HG02610 (cell line): ENCODE data around the gene PHACTR2.
"Not testable (repeated sequence)": the region's sequence is repeated elsewhere in the genome, so short reads cannot be mapped to it uniquely, and the experiment has no call there.

ENCODE experiments used
- ATAC-seq: cut with Tn5 transposase; IDR thresholded peaks from one replicate; pipeline ENCODE4 v1.9.1; 2021; ENCODE audit warnings: mild to moderate bottlenecking, moderate library complexity; ENCODE audit not compliant: unreplicated experiment

The PHACTR2 gene

DNA sequence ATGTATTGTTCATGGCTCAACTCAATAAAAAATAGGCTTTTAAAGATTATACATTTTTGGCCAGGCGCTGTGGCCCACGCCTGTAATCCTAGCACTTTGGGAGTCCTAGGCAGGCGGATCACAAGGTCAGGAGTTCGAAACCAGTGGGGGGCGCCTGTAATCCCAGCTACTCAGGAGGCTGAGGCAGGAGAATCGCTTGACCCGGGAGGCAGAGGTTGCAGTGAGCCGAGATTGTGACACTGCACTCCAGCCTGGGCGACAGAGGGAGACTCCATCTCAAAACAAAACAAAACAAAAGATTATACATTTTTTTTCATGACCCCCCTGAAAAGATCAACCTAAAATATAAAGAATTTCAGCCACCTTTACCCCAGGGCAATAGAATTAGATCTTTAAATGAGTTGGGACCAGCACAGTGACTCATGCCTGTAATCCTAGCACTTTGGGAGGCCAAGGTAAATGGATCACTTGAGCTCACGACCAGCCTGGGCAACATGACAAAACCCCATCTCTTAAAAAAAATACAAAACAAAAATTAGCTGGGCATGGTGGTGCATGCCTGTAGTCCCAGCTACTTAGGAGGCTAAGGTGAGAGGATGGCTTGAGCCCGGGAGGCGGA lies 60.4 kb downstream of the PHACTR2 start:
- not testable (repeated sequence) for ATAC-seq

DNA sequence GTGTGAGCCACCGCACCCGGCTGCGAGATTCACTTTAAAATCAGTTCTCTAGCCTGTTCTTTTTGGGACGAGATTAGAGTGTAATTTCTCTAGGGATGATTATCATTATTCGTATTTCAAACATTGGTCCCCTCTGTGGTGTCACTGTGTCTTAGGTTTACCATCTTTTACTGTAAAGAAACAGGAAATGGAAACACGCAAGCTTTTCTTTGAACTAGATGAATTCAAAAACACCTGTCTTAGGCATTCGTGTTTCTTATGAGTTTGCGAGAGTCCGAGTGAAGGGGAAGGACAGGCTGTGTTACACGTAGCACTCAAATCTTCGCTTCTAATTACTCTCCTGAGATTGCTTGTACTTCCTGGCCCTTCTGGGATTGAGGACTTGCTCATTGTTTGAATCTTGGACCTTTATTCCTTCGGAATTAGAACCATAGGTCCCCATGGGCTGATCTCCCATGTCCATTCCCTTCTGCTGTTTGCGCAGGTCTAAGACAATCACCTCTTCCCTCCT lies 61.6 kb downstream of the PHACTR2 start:
- no peak for ATAC-seq

DNA sequence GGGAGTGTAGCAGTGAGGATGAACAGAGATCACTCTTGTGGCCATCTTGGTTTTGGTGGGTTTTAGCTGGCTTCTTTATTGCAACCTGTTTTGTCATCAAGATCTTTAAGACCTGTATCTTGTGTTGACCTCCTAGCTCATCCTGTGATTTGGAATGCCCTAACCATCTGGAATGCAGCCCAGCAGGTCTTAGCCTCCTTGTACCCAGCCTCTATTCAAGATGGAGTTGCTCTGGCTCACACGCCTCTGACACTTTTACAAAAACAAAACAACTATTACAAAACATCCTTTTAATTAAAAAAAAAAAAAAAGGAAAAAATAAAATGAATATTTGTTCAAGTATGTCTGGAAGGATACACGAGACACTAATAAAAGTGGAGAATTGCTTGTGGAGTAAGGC lies 62.4 kb downstream of the PHACTR2 start:
- ATAC-seq, result no peak

DNA sequence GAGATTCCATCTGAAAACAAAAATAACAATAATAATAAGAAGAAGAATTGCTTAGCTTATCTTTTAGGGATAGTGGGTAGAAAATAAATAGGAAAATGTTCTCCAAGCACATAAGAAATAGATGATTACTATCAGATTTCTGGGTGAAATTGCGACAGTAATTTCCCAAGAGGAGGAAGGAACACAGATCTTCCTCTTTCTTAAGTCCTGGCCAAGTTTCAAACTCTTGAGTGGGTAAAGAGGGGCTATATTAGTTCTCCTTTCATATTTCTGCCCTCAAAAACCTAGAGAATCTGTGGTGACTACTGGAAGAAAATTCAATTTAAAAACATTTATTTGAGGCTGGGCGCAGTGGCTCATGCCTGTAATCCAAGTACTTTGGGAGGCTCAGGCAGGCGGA lies 63.7 kb downstream of the PHACTR2 start:
- ATAC-seq, result no peak

DNA sequence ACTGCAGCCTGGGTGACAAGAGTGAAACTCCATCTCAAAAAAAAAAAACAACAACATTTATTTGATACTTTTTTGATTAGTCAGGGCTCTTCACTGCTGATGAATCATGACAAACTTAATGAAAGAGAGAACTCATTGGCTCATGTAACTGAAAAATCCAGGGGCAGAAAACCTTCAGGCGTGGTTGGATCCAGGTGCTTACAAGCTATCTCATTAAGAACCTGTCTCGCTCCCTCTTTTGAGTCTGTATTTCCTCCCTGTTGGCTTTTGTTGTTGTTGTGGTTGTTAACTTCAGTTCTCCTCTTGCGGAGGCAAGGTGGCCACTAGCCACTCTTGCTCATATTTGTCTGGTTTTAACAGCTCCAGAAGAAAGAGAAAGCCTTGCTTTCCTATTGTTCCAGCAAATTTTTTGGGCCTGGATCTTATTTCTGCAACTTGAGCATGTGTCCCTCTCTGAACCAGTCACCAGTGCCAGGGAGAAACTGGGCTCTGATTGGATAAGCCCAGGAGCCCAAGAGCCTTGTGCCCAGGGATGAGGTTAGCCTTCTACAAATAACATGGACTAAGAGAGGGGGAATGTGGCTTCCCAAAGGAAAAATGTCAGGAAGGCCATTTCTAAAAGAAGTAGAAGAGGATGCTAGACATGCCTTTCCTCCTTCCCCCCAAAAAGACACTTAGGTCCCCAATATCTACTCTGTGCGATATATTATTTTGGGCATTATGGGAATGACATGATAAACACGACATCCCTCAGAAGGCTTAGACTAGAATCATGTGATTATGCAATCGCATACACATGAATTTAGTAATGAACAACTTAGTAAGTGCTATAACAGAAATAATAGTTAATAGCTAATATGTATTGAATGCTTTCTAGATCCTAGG lies 64.5 kb downstream of the PHACTR2 start:
- ATAC-seq, result no peak

DNA sequence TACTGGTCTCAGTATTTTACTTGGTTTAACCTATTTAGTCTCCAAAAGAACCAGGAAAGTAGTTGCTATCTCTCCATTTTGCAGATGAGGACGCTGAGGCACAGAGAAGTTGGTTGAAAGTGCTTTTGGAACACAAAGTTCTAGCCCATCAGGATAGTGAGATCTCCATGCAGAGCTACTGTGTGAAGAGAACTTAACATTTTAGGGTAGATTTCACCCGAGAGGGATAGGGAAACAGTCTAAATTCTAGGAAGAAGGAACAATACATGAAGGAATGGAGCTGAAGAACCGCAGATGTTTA lies 65.1 kb downstream of the PHACTR2 start:
- ATAC-seq, result no peak

DNA sequence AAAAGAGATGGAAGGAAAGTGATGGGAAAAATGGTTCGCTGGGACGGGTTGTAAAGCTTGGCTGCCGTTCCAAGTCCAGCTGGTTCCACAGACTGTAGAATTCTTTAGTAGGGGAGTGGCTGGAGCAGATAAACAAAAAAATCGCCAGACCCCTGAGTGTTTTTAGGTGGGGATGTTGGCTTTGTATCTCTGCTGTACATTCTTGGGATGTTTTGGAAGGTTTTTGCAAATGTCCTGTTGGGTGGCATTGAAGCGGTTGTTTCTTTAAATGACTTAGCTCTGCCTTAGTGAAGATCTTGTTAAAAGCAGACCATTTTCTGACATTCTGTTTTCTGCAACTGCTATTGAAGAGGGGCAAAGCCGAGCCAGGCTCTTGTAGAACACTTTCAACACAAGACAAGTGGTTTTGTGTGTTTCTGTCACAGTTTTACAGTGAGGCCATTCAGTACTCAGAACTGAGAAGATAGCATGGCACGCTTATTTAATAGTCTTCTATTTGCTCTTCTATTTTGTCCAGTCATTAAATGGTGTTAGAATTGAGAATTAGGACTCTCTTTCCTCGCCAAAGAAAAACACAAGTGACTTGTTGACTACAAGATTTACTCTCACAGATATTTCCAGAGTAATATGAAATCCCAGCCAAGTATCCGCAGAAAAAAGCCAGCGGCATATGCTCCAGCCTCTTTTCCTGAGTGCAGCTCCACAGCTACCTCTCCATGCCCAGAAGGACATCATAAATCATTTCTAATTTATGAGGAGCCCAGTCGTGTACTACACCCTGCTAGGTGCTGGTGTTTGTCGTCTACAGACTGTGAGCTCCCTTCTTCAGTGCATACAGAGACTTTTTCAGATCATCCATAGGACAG lies 65.8 kb downstream of the PHACTR2 start:
- ATAC-seq, result no peak

DNA sequence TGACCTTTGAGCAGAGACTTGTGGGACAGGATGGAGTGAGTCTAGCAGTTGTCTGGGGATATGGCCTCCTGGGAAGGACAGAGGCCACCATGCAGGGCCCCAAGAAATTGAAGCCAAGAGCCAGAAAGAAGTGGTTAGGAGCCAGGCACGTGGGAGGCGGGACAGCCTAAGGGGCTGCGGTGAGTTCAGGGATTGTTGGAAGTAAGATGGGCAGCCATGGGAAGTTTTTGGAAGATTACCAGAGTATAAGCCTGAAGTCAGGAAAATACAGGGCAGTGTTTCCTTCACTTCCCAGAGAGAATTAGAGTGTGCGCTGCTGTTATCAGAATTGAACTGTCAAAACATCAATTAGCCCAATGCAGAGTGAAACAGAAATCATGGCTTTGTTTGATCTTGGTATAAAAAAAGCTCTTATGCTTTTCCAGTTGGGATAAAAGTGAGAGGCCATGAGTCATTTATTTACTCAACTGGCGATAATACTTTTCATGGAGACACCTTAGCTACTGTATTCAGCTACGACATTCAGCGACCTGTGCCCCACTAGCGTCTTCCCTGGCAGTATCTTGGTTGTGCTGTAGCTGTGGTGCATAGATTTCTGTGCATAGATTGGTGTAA lies 66.9 kb downstream of the PHACTR2 start:
- ATAC-seq, result no peak

DNA sequence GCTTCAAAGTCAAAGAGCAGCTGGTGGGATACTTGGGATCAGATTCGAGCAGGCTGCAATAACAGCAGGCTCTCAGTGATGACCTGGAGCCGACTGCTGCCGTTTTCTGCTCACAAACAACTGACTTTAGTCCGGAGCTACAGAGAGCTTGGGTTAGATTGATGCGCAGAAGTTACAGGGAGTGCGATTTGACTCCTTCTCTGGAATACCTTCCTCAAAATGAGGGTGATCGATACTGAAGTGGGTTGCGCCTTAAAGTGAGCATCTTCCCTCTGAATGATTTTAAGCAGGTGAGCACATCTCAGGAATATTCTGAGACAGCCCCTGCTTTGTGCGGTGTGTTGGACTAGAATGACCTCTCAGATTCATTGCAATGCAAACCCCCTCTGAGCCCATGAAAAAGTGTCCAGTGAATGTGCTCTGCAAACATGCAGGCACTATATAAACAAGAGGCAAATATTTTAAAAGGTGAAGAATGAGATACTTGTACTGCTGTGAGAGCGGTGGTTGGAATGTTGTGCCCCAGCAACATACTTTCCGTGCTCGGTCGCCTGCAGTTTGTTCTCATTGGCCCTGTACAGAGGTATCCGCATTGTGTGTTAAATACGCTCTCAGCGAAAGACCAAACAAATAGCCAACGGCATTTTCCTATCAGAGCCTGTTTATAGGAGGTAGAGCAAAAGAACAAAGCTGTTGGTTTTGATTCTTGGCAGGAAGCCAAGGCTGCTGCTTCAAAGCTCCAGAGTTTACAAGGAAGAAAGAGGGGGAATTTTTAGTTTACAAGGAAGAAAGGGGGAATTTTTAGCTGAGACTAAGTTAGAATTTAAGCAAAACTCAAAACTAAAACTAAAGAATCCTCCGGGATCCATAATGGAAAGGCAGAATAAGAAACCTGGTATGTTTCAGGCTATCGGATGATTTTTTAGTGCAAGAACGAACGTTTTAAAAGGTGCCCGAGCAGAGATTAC lies 67.7 kb downstream of the PHACTR2 start:
- ATAC-seq, result no peak

DNA sequence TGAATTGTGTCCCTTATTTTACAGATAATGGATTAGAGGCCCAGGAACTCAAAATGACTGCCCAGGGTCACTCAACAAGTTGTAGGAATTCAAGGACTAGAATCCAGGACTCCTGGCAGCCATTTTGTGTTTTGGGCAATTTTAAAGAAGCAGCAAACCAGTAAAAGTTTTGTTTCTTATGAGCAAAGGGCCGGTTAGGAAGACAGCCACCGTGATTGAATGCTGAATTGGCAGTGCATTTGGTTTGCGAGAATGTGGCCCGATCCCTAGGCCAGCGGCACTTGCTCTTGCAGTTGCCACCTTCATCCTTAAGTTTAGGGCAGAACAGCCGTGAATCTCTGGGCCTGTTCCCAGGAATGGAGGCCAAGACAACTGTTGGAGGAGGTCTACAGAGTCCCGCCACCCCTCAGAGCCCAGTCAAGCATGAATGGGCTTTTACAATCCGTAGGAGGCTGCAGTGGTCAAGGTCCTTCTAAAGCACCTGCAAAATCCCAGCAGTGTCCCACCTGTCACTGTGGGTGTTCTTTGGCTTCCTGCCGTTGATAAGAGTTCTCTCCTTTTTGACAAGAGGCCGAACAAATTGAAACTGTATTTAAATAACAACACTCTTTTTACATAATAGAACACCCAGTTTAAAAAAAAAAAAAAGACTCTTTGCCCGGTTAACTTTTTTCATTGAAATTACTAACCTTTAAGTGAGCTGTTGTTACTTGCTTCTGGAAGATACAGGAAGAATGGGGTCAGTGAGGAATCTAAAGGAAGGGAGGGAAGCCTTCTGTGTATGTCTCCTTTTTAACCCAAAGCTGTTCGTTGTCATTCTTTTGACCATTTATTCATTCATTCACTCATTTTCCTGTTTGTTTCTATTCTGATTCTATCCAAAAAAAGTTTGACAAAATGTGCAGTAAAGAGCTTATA lies 68.7 kb downstream of the PHACTR2 start:
- ATAC-seq, result no peak

DNA sequence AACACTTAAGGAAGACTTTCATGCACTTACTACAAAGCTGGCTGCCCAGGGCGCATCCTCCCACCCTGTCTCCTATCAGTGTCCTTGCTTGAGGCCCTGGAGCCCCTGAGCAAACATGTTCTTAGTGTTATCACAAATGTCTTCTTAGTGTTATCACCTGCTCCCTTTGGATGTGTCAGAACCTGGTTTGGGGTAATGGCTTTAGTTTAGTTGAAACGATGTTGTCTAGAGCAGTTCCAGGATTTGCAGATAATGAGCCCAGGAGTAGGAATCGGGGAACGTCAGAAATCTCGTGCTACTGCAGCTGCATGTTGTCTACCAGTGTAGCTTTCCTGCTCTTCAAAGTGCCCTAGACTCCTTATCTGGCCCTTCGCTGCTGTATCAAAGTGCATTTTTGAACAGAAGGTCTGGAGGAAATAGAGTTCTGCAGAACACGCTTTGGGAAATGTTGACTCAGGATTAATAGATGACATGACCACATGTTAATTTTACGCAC lies 69.6 kb downstream of the PHACTR2 start:
- ATAC-seq, result no peak

DNA sequence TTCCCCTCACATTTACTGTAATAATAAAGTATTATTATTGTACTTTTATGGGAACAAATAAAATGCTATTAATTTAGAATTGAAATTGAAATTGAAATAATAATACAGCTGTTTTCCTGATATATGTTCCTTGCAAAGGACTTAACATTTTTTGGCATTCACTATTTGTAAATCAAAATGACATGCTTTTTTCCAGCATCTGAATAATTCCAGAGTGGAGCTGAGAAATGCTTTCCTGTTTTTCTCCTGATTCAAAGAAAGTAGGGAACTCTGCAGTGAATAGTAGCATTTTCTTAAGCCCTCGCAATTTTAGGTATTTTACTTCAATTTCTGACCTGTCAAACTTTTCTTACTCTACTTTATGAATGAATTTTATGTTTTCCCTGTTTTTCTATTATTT lies 72.1 kb downstream of the PHACTR2 start:
- ATAC-seq, result no peak

DNA sequence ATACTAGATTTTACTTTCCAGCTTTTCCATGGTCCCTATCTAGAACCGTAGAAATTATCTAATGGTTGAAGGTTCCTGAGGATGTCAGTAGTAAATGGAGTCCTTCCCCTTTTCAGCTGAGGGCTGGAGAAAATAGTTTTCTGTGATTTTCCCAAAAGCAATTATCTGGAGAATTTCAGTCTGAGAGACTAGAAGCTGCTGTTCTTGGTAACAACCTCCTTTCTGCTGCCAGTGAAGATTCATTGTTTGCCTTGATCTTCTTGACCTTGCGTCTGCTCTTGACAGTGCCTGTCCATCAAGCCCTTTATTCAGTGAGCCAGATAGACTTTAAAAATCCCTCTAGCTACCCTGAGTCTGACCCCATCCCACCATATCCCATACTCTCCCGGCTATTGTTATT lies 73.1 kb downstream of the PHACTR2 start:
- no peak for ATAC-seq

DNA sequence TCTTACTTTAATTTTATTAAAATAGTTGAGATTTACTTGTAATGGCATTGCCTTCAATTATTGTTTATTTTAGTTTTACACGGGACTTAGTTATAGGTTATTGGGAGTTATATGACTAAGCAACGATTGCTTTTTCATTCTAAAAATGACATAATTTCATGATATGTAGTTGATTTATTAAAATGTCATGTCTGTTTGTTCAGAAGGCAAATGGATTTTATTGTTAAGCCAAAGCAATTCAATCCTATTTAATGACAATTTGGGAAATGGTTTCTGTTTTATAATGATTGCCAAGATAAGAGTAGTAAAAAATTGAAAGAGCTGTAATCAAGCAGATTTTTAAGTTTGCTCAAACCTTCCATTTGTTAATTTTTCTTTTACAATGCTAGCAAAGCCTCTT lies 74.7 kb downstream of the PHACTR2 start:
- no peak for ATAC-seq

DNA sequence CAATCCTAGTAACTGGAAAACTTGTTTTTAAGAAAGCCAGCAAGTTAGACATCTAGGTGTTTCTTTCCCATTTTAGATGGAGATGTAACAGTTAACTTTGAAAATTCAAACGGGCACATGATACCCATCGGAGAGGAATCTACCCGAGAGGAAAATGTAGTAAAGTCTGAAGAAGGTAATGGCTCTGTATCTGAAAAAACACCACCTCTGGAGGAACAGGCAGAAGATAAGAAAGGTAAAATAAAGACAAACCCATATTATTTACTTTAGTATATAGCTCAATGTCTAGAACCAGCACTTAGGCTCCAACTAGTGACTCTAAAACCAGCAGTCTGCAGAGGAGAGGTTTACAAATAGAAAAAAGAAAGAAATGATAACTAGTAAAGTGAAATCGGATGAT lies 75.9 kb downstream of the PHACTR2 start:
- ATAC-seq, result no peak

DNA sequence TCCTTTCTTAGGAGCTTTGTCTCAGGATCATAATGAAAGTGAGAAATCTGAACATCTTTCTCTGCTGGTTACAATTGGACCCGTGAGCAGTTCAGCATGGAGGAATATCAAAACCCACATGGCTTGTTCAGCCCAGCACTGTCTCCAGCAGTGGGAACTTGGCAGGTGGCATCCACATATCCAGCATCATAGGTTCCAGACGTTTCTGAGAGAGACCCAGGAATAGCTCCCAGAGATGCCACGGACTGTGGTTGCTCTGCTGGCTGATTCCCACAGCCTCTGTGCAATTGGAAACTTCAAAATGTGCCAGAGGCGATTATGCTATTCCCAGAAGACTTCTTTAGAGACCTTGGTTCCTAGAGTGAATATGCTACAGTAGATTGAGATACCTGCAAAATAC lies 76.4 kb downstream of the PHACTR2 start:
- no peak for ATAC-seq

DNA sequence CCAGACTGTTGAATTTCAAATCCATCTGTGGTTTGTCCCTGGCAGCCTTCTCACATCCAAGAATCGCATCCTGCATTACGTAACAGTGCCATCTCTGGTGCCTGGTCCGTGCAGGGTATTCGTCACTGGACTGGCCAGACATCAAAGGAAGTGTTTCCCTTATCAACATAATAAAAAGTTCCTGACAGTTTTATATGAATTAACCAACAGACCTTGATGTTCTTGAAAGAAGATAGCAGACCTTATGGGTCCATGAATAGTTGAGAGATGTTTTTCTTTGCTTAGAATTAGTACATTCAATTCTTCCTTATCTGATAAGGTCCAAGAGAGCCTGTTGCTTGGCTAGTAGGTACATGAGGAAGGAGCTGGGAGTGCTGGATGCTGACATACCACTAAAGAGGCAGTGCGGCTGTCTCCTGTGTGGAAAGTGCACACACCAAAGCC lies 77.6 kb downstream of the PHACTR2 start:
- ATAC-seq, result no peak

DNA sequence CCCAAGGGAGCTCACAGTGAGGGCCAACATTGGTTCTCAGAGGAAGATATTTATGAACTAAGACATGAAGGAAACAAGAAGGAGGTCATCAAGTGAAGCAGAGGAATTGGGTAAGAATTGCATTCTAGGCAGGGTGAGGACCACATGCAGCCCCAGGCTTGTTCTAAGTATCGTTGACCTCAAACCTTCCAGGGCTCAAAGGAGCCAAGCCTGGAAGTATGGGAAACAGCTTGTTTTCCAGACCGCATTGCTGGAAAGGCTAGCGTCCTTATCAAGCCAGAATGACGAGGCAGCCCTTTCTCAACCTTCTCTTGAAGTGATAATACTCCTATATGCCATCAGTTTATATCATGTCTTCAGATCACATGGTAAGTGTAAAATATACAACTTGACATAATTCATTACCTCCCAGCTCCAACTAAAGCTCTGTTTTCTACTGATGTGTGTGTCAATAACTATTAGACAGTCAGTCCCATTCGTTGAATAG lies 79.6 kb downstream of the PHACTR2 start:
- ATAC-seq, result no peak

DNA sequence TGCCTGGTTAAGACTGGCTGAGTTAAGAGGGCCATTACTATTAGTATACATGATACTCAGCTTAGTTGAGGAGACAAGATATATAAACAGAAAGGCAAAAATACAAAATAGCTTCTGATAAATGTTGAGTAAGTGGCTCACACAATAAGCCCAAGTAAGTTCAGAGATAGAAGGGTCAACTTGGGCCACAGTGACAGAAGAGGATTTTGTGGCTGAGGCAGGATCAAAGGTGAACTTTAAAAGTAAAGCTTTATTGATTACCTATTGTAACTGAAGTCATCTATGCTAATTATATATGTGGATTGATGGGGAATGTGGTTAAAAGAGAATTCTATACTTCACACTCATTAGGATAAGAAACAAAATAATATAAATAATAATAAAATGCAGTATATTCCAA lies 80.8 kb downstream of the PHACTR2 start:
- ATAC-seq, result no peak
